Mesodermal cell (in vitro differentiated cells): Measurements from ENCODE around the gene AMPD2.
"Not testable (repeated sequence)": the region's sequence is repeated elsewhere in the genome, so short reads cannot be mapped to it uniquely, and the experiment has no call there.

ENCODE experiments used
- H3K27ac ChIP-seq: 2 replicates; pipeline ENCODE4 v1.7.0; 2013; ENCODE audit warnings: mild to moderate bottlenecking, low read depth, low read length, moderate library complexity; ENCODE audit not compliant: severe bottlenecking
- H3K36me3 ChIP-seq: 2 replicates; pipeline ENCODE4 v1.7.1; 2013; ENCODE audit warnings: mild to moderate bottlenecking, low read length, moderate library complexity; ENCODE audit not compliant: control insufficient read depth, insufficient read depth
- H3K4me1 ChIP-seq: one replicate; pipeline ENCODE4 v1.7.1; 2013; ENCODE audit warnings: mild to moderate bottlenecking, low read length; ENCODE audit not compliant: insufficient read depth, control insufficient read depth, poor library complexity, severe bottlenecking
- H3K4me3 ChIP-seq: 2 replicates; pipeline ENCODE4 v1.7.0; 2013; ENCODE audit warnings: low read length, control low read depth, mild to moderate bottlenecking; ENCODE audit not compliant: insufficient read depth, poor library complexity, severe bottlenecking; ENCODE audit errors: extremely low read depth
- H3K9me3 ChIP-seq: 2 replicates; pipeline ENCODE4 v1.7.1; 2013; ENCODE audit warnings: mild to moderate bottlenecking, low read length, moderate library complexity; ENCODE audit not compliant: control insufficient read depth
- WGBS, 2 experiments: methylation state at CpG; one replicate each; pipeline ENCODE4 v1.1.5; 2013; ENCODE audit warnings: missing lambda C conversion rate in 2 of 2; ENCODE audit not compliant: insufficient coverage in 2 of 2; 5-methylcytosine and 5-hydroxymethylcytosine counted together

The AMPD2 gene

DNA sequence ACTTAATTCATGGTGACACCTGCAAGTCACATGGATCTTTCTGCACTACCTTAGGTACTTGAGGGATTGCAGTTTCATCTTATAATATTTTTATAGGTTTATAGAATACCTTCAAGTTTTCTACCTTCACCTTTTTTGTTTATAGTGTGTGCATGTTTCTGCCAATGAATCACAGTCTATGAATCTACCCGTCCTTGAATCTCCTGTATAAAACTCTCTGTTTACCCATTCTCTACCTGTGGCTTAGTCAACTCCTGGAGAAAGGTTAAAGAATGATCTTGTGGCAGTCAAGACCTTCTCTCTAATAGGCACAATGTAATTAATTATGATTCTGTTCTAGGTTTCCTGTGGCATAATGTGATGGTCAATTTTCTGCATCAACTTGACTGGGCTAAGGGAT, 45.0 kb downstream of the AMPD2 start:
- H3K4me1 ChIP-seq = no peaks in the 10 kb centered on the region
- no peaks in the 10 kb centered on the region for H3K9me3 ChIP-seq
- no CpG with 5 or more reads among the region's 1 CpG for WGBS, 2 experiments
- H3K36me3 ChIP-seq = no peaks in the 10 kb centered on the region
- no peak overlapping the region for H3K4me3 ChIP-seq
- no peak overlapping the region for H3K27ac ChIP-seq

DNA sequence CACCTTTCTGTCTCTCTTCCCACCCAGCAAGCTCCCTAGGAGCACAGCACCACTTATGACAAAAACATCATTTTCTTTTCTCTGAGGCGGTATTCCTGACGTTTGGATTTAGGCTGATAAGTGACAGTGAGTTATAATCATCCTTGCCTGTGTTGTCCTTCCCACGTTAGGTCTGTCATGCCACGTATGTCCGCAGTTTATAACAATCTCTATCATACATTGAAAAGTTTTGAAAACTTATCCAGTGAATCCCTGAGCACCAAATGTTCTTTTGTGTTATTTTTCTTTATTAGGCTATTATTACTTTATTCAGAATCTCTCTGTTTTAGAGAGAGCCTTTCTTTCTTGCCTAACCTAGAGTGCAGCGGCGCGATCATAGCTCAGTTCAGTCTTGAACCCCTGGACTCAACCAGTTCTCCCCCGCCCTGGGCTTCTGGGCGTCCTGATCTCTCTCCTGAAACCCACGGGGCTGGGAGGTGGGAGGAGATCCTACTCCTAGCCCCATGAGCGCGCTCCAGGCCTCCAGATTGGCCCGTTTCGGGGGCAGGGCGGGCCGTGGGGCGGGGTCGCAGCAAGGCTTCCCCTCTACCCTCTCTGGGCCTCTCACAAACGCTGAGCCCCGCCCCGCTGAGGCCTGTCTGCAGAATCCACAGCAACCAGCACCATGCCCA, 48.0 kb downstream of the AMPD2 start, which contains the start of gene GSTM2:
GSTM2 (plus strand) TSS at position 606 of the 671 bp plus-strand sequence; CDS start at position 665, 59 bp downstream.
- Histone ChIP-seq H3K4me3 (peak within 1 kb of the TSS; percentile 31), H3K36me3 (no peaks in the 10 kb centered on the region), H3K4me1 (no peaks in the 10 kb centered on the region), H3K9me3 (no peaks in the 10 kb centered on the region), H3K27ac (no peak within 1 kb of the TSS)
- 0 to 13% methylated on average over 4 to 6 of the region's 22 CpGs for WGBS, 2 experiments

DNA sequence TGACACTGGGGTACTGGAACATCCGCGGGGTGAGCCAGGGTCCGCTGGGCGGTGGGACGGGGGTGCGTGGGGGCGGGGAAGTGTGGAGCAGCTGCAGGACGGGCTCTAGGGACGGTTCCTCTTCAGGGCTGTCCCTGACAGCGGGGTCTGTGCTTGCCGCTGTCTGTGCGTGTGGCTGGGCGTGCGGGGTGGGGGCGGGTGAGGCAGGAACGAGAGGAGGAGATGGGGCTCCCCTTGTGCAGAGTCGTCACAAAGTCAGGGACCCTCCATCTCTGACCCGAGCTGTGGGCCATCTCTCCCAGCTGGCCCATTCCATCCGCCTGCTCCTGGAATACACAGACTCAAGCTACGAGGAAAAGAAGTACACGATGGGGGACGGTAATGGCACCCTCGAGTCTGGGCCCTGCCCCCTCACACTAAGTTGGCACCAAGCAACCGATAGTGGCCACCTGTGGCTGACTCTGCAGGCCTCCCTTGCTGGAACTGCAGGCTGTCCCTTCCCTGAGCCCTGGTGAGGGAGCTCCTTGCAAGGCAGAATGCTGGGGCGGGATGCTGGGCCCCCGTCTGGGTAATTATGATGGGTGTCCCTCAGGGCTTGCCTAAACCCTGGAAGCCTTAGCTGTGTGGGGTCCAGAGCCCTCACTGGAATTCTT, 48.6 kb downstream of the AMPD2 start:
- WGBS, 2 experiments = 30 to 47% methylated on average over 16 to 18 of the region's 26 CpGs
- Histone ChIP-seq H3K4me3 (peak overlapping the region; percentile 31), H3K27ac (no peak overlapping the region), H3K36me3 (no peaks in the 10 kb centered on the region), H3K4me1 (no peaks in the 10 kb centered on the region), H3K9me3 (no peaks in the 10 kb centered on the region)

DNA sequence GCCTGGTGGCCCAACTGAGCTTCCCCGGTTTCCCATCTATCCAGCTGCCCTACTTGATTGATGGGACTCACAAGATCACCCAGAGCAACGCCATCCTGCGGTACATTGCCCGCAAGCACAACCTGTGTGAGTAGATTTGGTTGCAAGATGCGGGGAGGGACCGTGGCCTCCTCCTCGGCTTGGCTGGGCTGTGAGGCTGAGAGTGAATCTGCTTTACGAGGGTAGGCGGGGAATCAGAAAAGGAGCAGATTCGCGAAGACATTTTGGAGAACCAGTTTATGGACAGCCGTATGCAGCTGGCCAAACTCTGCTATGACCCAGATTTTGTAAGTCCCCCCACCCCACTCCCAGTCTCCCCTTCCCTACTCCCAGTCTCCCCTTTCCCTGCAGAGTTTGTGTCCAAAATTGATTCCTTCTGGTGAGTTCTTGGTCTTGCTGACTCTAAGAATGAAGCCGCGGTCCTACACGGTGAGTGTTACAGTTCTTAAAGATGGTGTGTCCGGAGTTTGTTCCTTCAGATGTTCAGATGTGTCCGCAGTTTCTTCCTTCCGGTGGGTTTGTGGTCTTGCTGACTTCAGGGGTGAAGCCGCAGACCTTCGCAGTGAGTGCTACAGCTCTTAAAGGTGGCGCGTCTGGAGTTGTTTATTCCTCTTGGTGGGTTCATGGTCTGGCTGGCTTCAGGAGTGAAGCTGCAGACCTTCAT, 49.8 kb downstream of the AMPD2 start:
- Histone ChIP-seq H3K9me3 (no peaks in the 10 kb centered on the region), H3K36me3 (no peaks in the 10 kb centered on the region), H3K4me1 (no peaks in the 10 kb centered on the region), H3K4me3 (no peak overlapping the region), H3K27ac (no peak overlapping the region)
- WGBS, 2 experiments = 92 to 95% methylated on average over 20 of the region's 22 CpGs

DNA sequence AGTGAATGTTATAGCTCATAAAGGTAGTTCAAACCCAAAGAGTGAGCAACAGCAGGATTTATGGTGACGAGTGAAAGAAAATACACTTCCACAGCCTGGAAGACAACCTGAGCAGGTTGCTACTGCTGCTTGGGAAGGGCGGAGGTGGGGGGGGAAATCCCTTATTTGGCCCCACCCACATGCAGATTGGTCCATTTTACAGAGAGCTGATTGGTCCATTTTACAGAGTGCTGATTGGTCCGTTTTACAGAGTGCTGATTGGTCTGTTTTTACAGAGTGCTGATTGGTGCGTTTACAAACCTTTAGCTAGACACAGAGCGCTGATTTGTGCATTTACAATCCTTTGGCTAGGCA, 50.3 kb downstream of the AMPD2 start:
- not testable (repeated sequence) for H3K36me3 ChIP-seq, H3K27ac ChIP-seq, H3K9me3 ChIP-seq, H3K4me3 ChIP-seq, H3K4me1 ChIP-seq
- 89% methylated on average over 3 of the region's 5 CpGs; no CpG with 5 or more reads in 1 of the 2 experiments for WGBS, 2 experiments

DNA sequence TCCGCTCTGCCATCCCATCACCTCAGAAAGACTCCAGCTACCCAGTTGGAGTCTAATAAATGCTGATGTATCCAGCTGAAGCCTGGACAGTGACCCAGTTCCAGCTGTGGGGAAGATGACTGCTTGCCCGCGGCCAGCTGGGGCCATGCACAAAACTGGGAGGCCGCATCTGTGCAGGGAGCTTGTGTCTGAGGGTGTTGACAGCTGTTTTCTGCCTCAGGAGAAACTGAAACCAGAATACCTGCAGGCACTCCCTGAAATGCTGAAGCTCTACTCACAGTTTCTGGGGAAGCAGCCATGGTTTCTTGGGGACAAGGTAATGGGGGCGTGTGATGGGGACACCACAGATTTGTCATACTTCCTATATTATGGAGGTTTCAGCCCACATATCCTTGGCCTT, 51.4 kb downstream of the AMPD2 start:
- Histone ChIP-seq H3K36me3 (no peaks in the 10 kb centered on the region), H3K9me3 (no peaks in the 10 kb centered on the region), H3K4me3 (no peak overlapping the region), H3K27ac (no peak overlapping the region), H3K4me1 (no peaks in the 10 kb centered on the region)
- 89 to 94% methylated on average over 4 to 5 of the region's 5 CpGs for WGBS, 2 experiments

DNA sequence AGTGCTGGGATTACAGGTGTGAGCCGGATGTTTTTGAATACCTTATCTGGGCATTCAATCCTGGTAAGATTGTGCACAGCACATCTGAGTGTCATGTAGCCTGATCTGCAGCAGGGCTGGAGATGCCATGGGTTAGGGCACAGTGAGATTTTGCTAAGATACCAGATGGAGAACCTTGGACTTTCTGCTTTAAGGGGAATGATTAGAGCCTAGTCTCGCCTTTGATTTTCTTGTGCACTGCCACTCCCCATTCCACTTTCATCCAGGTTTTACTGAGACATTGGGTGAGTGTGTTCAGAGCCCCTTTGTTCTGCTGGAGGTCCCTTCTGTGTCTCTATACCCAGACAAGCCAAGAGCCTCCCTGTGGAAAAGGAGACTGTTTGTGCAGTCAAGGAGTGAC, 54.2 kb downstream of the AMPD2 start:
- 88 to 100% methylated on average over 1 of the region's 2 CpGs for whole genome bisulfite sequencing, 2 experiments
- not testable (repeated sequence) for H3K27ac ChIP-seq, H3K36me3 ChIP-seq, H3K4me1 ChIP-seq, H3K9me3 ChIP-seq, H3K4me3 ChIP-seq

DNA sequence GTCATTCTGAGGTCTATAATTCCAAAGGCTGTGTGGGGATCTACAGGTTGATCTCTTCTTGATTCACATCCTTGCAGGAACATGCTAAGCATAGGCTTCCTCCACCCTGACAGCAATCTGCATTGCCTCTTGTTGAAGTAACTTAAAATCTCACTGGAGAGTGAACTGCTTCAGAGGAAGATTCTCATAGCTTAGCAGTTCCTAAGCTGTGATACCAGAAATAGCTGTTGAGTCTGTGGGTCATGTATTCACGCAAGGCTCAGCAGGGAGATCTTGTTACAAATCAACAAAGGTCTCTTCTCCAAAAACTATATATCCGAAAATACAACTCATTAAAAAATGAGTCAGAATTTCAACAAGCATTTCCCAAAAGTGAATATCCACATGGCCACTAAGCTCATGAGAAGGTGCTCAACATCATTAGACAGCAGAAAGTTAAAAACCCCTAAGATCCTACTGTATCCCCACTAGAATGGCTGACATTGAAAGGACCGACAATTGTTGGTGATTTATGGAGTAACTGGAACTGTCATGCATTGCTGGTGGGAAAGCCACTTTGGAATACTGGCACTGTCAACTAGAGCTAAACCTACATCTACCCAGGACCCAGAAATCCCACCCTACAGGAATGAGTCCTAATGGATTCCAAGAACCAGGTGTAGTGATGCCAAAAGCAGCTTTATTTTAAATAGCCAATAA, 57.2 kb downstream of the AMPD2 start:
- H3K36me3 ChIP-seq, H3K27ac ChIP-seq, H3K4me3 ChIP-seq, H3K4me1 ChIP-seq, H3K9me3 ChIP-seq: not testable (repeated sequence)
- 86 to 100% methylated on average over 1 to 2 of the region's 3 CpGs for whole genome bisulfite sequencing, 2 experiments

DNA sequence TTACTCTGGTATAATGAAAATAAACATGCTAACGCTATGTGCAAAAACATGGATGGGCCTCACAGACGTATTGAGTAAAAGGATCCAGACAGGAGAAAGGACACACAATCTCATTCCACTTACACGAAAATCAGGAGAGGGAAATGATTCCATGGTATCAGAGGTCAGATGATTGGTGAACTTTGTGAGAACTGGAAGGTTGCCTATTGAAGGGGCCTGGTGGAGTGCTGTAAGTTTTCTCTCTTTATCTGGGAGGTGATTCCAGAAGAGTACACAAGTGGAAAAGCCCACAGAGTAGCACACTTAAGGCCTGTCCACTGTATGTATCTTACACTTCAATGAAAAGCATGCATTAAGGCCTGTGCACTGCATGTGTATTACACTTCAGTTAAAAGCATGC, 57.8 kb downstream of the AMPD2 start:
- H3K9me3 ChIP-seq = no peaks in the 10 kb centered on the region
- no peak overlapping the region for H3K27ac ChIP-seq
- WGBS, 2 experiments = no CpG with 5 or more reads among the region's 3 CpGs
- H3K36me3 ChIP-seq = no peaks in the 10 kb centered on the region
- no peaks in the 10 kb centered on the region for H3K4me1 ChIP-seq
- no peak overlapping the region for H3K4me3 ChIP-seq

DNA sequence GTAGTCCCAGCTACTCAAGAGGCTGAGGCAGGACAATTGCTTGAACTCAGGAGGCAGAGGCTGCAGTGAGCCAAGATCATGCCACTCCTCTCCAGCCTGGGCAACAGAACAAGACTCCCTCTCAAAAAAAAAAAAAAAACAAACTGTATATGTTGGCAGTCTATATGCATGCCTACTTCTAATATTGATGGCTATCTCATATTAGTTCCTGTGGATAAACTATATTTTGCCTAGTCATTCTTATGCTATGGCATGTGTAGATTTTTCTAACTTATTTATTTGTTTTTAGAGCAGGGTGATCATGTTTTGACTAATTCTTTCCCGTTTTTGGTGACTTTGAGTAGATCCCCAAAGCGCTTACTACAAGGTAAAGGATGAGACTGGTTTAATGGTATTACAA, 59.0 kb downstream of the AMPD2 start:
- no CpG with 5 or more reads among the region's 2 CpGs for whole genome bisulfite sequencing, 2 experiments
- not testable (repeated sequence) for H3K9me3 ChIP-seq, H3K36me3 ChIP-seq, H3K27ac ChIP-seq, H3K4me3 ChIP-seq, H3K4me1 ChIP-seq
